CD14-positive monocyte (primary cell): Measurements from ENCODE around the gene SEZ6L. TPM values are rescaled to one million over a fixed set of nuclear protein-coding genes. Genes with fewer than 3 reads are reported as not detected.

Experiments
- DNase-seq, 3 donors: peaks; one replicate each; pipeline ENCODE4 v3.0.0-alpha.2; 2011 to 2022
- H2AFZ ChIP-seq: 2 replicates; pipeline ENCODE4 v1.6.0; 2012; ENCODE audit warnings: mild to moderate bottlenecking, low read depth, low read length, inconsistent platforms; ENCODE audit not compliant: insufficient read depth, poor library complexity, severe bottlenecking
- H3K27ac ChIP-seq, 2 donors: 1 replicate in 1 of 2; 2 replicates in 1 of 2; pipeline ENCODE4 v1.5.1; 2012 to 2013; ENCODE audit warnings: low read length in 2 of 2, control low read depth in 1 of 2, inconsistent platforms in 1 of 2, low read depth in 1 of 2, mild to moderate bottlenecking in 1 of 2
- H3K27me3 ChIP-seq, 2 donors: one replicate each; pipeline versions ENCODE4 v1.6.0 to v1.6.1; 2011 to 2013; ENCODE audit warnings: low read length in 2 of 2; ENCODE audit not compliant: control insufficient read depth in 2 of 2, insufficient read depth in 2 of 2
- H3K36me3 ChIP-seq, 2 donors: replicated peaks in 1 of 2; 1 replicate in 1 of 2; 2 replicates in 1 of 2; pipeline versions ENCODE4 v1.5.1 to v1.6.1; 2012 to 2013; ENCODE audit warnings: low read length in 2 of 2, control low read depth in 1 of 2, inconsistent platforms in 1 of 2, mild to moderate bottlenecking in 1 of 2; ENCODE audit not compliant: insufficient read depth in 2 of 2, control insufficient read depth in 1 of 2
- H3K4me1 ChIP-seq, 2 donors: 1 replicate in 1 of 2; 2 replicates in 1 of 2; pipeline versions ENCODE4 v1.5.1 to v1.6.1; 2012 to 2013; ENCODE audit warnings: low read length in 2 of 2, control low read depth in 1 of 2, inconsistent platforms in 1 of 2, mild to moderate bottlenecking in 1 of 2, moderate library complexity in 1 of 2; ENCODE audit not compliant: insufficient read depth in 2 of 2, control insufficient read depth in 1 of 2
- H3K4me2 ChIP-seq: replicated peaks from 2 replicates; pipeline ENCODE3; 2012; ENCODE audit warnings: low read length, moderate library complexity, mild to moderate bottlenecking; ENCODE audit not compliant: poor library complexity, severe bottlenecking; ENCODE audit errors: extremely low read depth
- H3K4me3 ChIP-seq, 3 experiments: fragments of 200-600 bp in 1 of 3; sonication (generic) in 1 of 3; replicated peaks in 1 of 3; 1 replicate in 2 of 3; 2 replicates in 1 of 3; pipeline ENCODE4 v1.5.1; 2011 to 2013; ENCODE audit warnings: low read length in 3 of 3, mild to moderate bottlenecking in 3 of 3, control low read depth in 2 of 3, low read depth in 2 of 3, inconsistent platforms in 1 of 3, moderate library complexity in 1 of 3
- H3K79me2 ChIP-seq: 2 replicates; pipeline ENCODE4 v1.6.0; 2012; ENCODE audit warnings: mild to moderate bottlenecking, control low read depth, inconsistent platforms, low read length, moderate library complexity; ENCODE audit not compliant: insufficient read depth
- H3K9ac ChIP-seq: 2 replicates; pipeline ENCODE4 v1.6.0; 2017; ENCODE audit warnings: low read length, mild to moderate bottlenecking; ENCODE audit not compliant: insufficient read depth, poor library complexity, severe bottlenecking
- H3K9me3 ChIP-seq, 2 donors: replicated peaks in 1 of 2; 1 replicate in 1 of 2; 2 replicates in 1 of 2; pipeline versions ENCODE4 v1.5.1 to v1.6.1; 2012 to 2013; ENCODE audit warnings: low read length in 2 of 2, control low read depth in 1 of 2; ENCODE audit not compliant: control insufficient read depth in 1 of 2, insufficient read depth in 1 of 2
- H4K20me1 ChIP-seq: 2 replicates; pipeline ENCODE4 v1.6.0; 2012; ENCODE audit warnings: mild to moderate bottlenecking, low read length, control low read depth, moderate library complexity; ENCODE audit not compliant: insufficient read depth
- H3K27ac Mint-ChIP-seq, 7 donors: one replicate each; pipeline ENCODE4 v1.8.0; 2020; ENCODE audit warnings: mild to moderate bottlenecking in 7 of 7, mixed read lengths in 7 of 7, moderate library complexity in 6 of 7, inconsistent platforms in 2 of 7
- H3K27me3 Mint-ChIP-seq, 3 donors: one replicate each; pipeline ENCODE4 v1.8.0; 2021 to 2022; ENCODE audit warnings: low read depth in 3 of 3, mild to moderate bottlenecking in 3 of 3, mixed read lengths in 3 of 3, moderate library complexity in 3 of 3, inconsistent platforms in 1 of 3
- H3K36me3 Mint-ChIP-seq, 2 donors: one replicate each; pipeline ENCODE4 v1.8.0; 2020; ENCODE audit warnings: mixed read lengths in 2 of 2, inconsistent platforms in 1 of 2, mild to moderate bottlenecking in 1 of 2
- H3K4me1 Mint-ChIP-seq: one replicate; pipeline ENCODE4 v1.8.0; 2020; ENCODE audit warnings: mild to moderate bottlenecking, mixed read lengths
- H3K4me3 Mint-ChIP-seq, 2 donors: one replicate each; pipeline ENCODE4 v1.8.0; 2020; ENCODE audit warnings: mild to moderate bottlenecking in 2 of 2, mixed read lengths in 2 of 2, moderate library complexity in 1 of 2
- H3K9me3 Mint-ChIP-seq, 7 donors: one replicate each; pipeline ENCODE4 v1.8.0; 2020 to 2022; ENCODE audit warnings: mixed read lengths in 7 of 7, mild to moderate bottlenecking in 6 of 7, moderate library complexity in 6 of 7, inconsistent platforms in 2 of 7
- CTCF ChIP-seq: fragments of 200-600 bp; IDR thresholded peaks from one replicate; pipeline ENCODE4 v1.8.0; 2022; ENCODE audit warnings: antibody characterized with exemption, mild to moderate bottlenecking
- WGBS: methylation state at CpG from one replicate; pipeline ENCODE4 v1.1.5; 2013; ENCODE audit warnings: missing lambda C conversion rate; ENCODE audit not compliant: insufficient coverage; 5-methylcytosine and 5-hydroxymethylcytosine counted together
- intact Hi-C, 2 donors: fragments of 100-400 bp; cut with micrococcal nuclease; formaldehyde crosslinking; loops; one replicate each; pipeline versions ENCODE4 v1.15.0 to v1.15.1; 2023
- polyA plus RNA-seq, 3 donors: library from polyadenylated mRNA; depleted of rRNA in 1 of 3; unstranded in 2 of 3; stranded (reverse) in 1 of 3; fragments of 300-500 nt in 2 of 3; fragments of >200 nt in 1 of 3; fragmentation: Illumina TruSeq in 2 of 3; gene quantifications; 1 replicate in 2 of 3; 2 replicates in 1 of 3; pipeline ENCODE4 v1.2.3, GENCODE V29; 2012 to 2021

Gene SEZ6L
- polyA plus RNA-seq, 3 donors: 0.43 to 2.8 (median 0.71) TPM

GRCh38 chr22:26362471-26362870 is 193.2 kb downstream of the SEZ6L start:
- H3K4me1 Mint-ChIP-seq: peaks cover 3% of the 10 kb centered on the region
- no peak overlapping the region for H2AFZ ChIP-seq
- no peaks in the 10 kb centered on the region for H3K27me3 ChIP-seq
- H3K27ac Mint-ChIP-seq: peak overlapping the region in 2 of 7 donors; percentile 1 to 2
- no peak overlapping the region for H3K9ac ChIP-seq
- intact Hi-C loops: no loop called here
- peaks cover 0 to 2% (median 0%) of the 10 kb centered on the region in 7 donors for H3K9me3 Mint-ChIP-seq
- peaks cover 0 to 6% (median 2%) of the 10 kb centered on the region in 3 donors for H3K27me3 Mint-ChIP-seq
- no peak for TF ChIP-seq CTCF
- no peak overlapping the region for H3K4me3 Mint-ChIP-seq
- WGBS: 100% methylated on average over 3 of the region's 3 CpGs
- no peak overlapping the region for H3K4me3 ChIP-seq
- no peaks in the 10 kb centered on the region for H3K9me3 ChIP-seq
- no peak overlapping the region for H3K27ac ChIP-seq
- H3K4me2 ChIP-seq: no peak overlapping the region
- peaks cover 3 to 7% of the 10 kb centered on the region in 2 donors for H3K4me1 ChIP-seq
- DNase-seq: no peak
- H3K36me3 ChIP-seq: no peaks in the 10 kb centered on the region
- H3K79me2 ChIP-seq: no peaks in the 10 kb centered on the region
- H3K36me3 Mint-ChIP-seq: no peaks in the 10 kb centered on the region
- H4K20me1 ChIP-seq: no peaks in the 10 kb centered on the region

- WGBS: 31% methylated on average over 7 of the region's 12 CpGs
- Histone ChIP-seq H3K36me3 (no peaks in the 10 kb centered on the region), H4K20me1 (no peaks in the 10 kb centered on the region), H3K9me3 (no peaks in the 10 kb centered on the region), H3K27ac (no peak overlapping the region), H3K4me3 (no peak overlapping the region), H3K27me3 (no peaks in the 10 kb centered on the region), H3K9ac (no peak overlapping the region), H3K4me1 (peaks cover 3 to 7% of the 10 kb centered on the region in 2 donors), H3K4me2 (no peak overlapping the region), H2AFZ (no peak overlapping the region), H3K79me2 (no peaks in the 10 kb centered on the region)
- Mint-ChIP-seq H3K4me3 (no peak overlapping the region), H3K36me3 (no peaks in the 10 kb centered on the region), H3K9me3 (peaks cover 0 to 2% (median 0%) of the 10 kb centered on the region in 7 donors), H3K27ac (peak overlapping the region in 1 of 7 donors; percentile 8), H3K27me3 (peaks cover 0 to 3% (median 2%) of the 10 kb centered on the region in 3 donors), H3K4me1 (peaks cover 5% of the 10 kb centered on the region)
- TF ChIP-seq CTCF: peak; percentile 45
- intact Hi-C loops: no loop called here
- DNase-seq: peak; percentile 22 to 55 (median 42)
These were observed 195.1 kb downstream of the SEZ6L start for GRCh38 chr22:26364066-26365015.
